Gastrocnemius medialis (tissue), 4 donors: Measurements from ENCODE around the gene SCN3A.

Experiments used
- POLR2A ChIP-seq, 2 donors: fragments of 450-650 bp; IDR thresholded peaks; one replicate each; pipeline ENCODE4 v1.6.1; 2017; ENCODE audit warnings: antibody characterized with exemption in 2 of 2, mild to moderate bottlenecking in 2 of 2, moderate library complexity in 2 of 2
- TF ChIP-seq, protein P1 (sequence below), 5 experiments: fragments of 450-650 bp in 3 of 5; fragments of 200-600 bp in 2 of 5; sonication (generic) in 2 of 5; IDR thresholded peaks in 4 of 5; conservative IDR thresholded peaks in 1 of 5; 1 replicate in 4 of 5; 2 replicates in 1 of 5; pipeline ENCODE4 v1.5.1; 2016 to 2019; ENCODE audit warnings: antibody characterized with exemption in 5 of 5, mild to moderate bottlenecking in 3 of 5, moderate library complexity in 3 of 5

DNA sequence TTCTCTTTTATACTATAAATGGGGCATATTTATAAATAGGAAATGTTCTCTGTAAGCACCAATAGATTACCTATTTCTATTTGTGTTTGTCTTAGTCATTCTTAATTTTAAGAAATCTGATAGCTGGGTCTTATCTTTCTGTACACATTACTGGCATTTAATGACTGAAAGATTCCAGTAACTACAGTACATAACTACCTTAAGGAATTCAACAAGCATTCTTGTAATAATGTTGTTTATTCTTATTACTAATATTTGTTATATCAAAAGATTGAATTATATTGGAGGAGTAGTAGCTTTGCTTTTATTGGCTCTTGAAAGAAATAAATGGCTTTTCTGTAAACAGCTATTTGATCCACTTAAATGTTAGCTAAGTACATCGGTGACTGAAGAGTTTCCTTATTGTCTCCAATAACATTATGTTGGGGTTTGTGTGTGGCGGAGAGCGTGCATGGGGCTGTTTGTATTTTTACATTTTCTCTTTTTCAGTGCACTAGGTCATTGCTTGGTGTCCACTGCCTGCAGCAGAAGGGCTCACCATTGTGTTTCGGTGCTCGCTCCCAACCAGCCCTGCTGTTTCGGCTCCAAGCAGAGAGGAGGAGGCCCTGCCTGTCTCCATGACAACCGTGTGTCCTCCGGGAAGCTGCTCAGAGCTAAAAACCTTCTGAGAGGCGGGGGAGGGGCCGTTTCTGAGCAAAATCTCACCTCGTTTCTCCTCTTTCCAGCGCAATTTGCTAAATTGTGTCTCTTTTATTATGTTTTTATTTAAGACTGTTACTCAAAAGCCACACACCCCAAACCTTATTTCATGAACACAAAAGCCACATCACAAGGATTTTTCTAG lies 136.0 kb downstream of the SCN3A start:
- TF ChIP-seq, protein P1, sequence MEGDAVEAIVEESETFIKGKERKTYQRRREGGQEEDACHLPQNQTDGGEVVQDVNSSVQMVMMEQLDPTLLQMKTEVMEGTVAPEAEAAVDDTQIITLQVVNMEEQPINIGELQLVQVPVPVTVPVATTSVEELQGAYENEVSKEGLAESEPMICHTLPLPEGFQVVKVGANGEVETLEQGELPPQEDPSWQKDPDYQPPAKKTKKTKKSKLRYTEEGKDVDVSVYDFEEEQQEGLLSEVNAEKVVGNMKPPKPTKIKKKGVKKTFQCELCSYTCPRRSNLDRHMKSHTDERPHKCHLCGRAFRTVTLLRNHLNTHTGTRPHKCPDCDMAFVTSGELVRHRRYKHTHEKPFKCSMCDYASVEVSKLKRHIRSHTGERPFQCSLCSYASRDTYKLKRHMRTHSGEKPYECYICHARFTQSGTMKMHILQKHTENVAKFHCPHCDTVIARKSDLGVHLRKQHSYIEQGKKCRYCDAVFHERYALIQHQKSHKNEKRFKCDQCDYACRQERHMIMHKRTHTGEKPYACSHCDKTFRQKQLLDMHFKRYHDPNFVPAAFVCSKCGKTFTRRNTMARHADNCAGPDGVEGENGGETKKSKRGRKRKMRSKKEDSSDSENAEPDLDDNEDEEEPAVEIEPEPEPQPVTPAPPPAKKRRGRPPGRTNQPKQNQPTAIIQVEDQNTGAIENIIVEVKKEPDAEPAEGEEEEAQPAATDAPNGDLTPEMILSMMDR (IDR thresholded peaks at IDR 0.05 in 4 of 5, conservative IDR thresholded peaks at IDR 0.05 in 1 of 5), result no peak
- TF ChIP-seq POLR2A (IDR thresholded peaks at IDR 0.05), result no peak
